Epithelial cell of proximal tubule (primary cell): ENCODE results near the gene HTATIP2. TPM values are rescaled to one million over a fixed set of nuclear protein-coding genes. Genes with fewer than 3 reads are reported as not detected.
"Not testable (repeated sequence)": the region's sequence is repeated elsewhere in the genome, so short reads cannot be mapped to it uniquely, and the experiment has no call there.

ENCODE experiments used
- DNase-seq: peaks from one replicate; pipeline ENCODE4 v3.0.0-alpha.2; 2011; ENCODE audit warnings: low read depth
- H3K4me3 ChIP-seq: 2 replicates; pipeline ENCODE4 v1.5.1; 2011; ENCODE audit warnings: low read depth, mild to moderate bottlenecking, low read length
- CTCF ChIP-seq: conservative IDR thresholded peaks from 2 replicates; pipeline ENCODE4 v1.5.1; 2012; ENCODE audit warnings: low read depth, mild to moderate bottlenecking, low read length
- total RNA-seq: library from RNA; depleted of rRNA; stranded (reverse); fragments of >200 nt; gene quantifications from 2 replicates; pipeline ENCODE4 v1.2.3, GENCODE V29; 2015

HTATIP2 gene
- total RNA-seq, 1 donor from 2014 or later: 48.8 TPM

DNA sequence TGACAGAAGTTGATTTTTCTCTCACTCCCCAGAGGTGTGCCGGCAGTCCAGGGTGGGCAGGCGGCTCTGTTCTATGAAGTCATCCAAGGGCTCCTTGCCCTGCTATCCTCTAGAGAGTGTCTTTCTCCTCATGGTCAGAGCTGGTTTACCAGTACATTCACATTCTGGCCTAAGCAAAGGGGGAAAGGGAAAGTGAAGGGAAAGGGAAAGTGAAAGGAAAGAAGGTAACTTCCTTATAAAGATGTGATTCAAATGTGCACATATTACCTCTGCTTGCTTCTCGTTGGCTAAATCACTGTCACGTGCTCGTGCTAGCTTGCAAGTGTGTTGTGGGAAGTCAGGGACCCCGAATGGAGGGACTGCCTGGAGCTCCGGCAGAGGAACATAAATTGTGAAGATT lies 2.9 kb upstream of the HTATIP2 start:
- TF ChIP-seq CTCF: no peak
- no peak overlapping the region for H3K4me3 ChIP-seq
- no peak for DNase-seq

- no peak for TF ChIP-seq CTCF
- H3K4me3 ChIP-seq: no peak overlapping the region
Observed at GRCh38 chr11:20362481-20362880, 1.0 kb upstream of the HTATIP2 start.

DNA sequence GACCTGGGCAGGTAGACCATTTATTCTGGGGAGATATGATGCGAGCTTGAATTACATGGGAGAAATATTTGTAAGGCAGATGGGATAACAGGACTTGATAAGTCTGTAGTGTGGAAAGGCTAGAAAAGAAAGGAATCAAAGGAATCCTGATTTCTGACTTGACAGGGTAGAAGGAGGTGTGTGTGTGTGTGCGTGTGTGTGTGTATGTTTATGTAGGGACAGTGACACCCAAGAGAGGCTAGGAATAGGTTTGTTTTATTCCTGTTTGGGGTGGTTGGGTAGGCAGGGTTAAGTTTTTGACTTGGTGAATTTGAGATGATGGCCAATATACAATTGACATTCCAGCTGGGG lies 390 bp upstream of the HTATIP2 start:
- H3K4me3 ChIP-seq: peak overlapping the region; percentile 76
- TF ChIP-seq CTCF: no peak
- no peak for DNase-seq

More at GRCh38 chr11:20362481-20362880, 1.0 kb upstream of the HTATIP2 start:
- DNase-seq: no peak

DNA sequence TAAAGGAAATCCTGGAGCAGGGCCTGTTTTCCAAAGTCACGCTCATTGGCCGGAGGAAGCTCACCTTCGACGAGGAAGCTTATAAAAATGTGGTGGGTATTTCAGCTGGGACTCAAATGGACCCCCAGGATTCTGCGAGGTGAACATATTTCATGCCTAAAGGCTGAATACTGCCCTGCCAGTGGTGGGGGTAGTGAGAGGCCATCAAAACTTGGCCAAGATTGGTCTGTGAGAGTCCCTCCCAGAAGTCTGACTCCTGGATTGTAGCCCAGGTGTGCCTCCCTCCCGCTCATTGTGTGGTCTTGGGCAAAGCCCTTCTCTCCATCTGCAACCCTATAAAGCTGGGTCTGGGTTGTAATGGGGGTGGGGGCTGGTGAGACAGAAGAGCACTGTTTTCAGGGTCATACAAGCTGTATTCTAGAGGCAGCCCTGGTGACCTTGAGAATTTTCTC lies 853 bp downstream of the HTATIP2 start:
- TF ChIP-seq CTCF: no peak
- DNase-seq: no peak
- H3K4me3 ChIP-seq: peak overlapping the region; percentile 76

DNA sequence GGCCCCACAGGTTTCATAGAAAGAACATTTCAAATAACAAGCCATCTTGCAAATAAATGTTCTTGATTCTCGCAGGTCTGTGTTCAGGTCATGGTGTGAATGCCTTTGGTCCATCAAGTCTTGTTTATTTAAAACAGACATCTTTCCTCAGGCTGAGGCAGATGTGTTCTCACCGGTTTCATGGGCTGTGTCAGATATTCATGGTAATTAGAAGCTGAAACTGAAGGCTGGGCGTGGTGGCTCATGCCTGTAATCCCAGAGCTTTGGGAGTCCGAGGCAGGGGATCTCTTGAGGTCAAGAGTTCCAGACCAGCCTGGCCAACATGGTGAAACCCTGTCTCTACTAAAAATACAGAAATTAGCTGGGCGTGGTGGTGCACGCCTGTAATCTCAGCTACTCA lies 2.0 kb downstream of the HTATIP2 start:
- not testable (repeated sequence) for H3K4me3 ChIP-seq, DNase-seq

DNA sequence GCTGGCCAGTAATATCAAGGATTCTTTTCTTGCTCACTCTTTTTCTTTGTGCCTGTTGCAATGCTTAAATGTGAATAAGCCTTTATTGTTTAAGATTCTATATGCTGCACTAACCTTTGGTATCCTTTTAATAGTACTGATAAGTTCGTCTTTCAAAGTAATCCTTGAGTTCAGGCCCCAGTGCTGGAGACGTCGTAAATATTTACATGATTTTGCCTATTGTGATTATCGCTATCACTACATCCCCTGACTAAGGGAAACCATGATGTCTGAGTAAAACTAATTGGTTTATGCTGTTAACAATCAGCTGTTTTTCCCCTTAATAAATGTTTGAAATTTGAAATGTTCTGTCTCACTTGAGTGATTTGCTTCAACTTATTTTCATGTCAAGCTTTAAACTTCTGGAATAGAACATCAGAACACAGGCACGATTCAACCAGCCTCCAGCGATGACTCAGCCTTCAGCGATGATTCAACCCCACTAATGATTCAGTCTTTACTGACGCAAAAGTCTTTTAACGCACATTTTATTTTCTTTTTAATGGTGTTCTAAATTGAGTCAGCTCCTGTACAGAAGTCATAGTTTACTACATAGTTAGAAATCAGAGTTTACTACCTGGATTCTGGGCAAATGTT lies 3.9 kb downstream of the HTATIP2 start:
- TF ChIP-seq CTCF: no peak
- peak; percentile 72 for DNase-seq
- peak overlapping the region; percentile 14 for H3K4me3 ChIP-seq

- no peak for TF ChIP-seq CTCF
- DNase-seq: no peak
Observed at GRCh38 chr11:20368438-20368837, 4.9 kb downstream of the HTATIP2 start.

More at GRCh38 chr11:20368438-20368837, 4.9 kb downstream of the HTATIP2 start:
- no peak overlapping the region for H3K4me3 ChIP-seq
